Hepatocyte (in vitro differentiated cells): ENCODE data around the gene LIMA1.

Experiments
- EZH2 ChIP-seq: fragments of 200-600 bp; sonication (generic); IDR thresholded peaks from 2 replicates; pipeline ENCODE4 v1.6.1; 2016; ENCODE audit warnings: antibody characterized with exemption, mild to moderate bottlenecking, borderline replicate concordance
- EZH2phosphoT487 ChIP-seq: fragments of 200-600 bp; sonication (generic); IDR thresholded peaks from one replicate; pipeline ENCODE4 v1.6.1; 2018; ENCODE audit warnings: antibody characterized with exemption, mild to moderate bottlenecking, low read depth, moderate library complexity; ENCODE audit not compliant: unreplicated experiment, severe bottlenecking
- TF ChIP-seq, protein P1 (sequence below): fragments of 200-600 bp; sonication (generic); IDR thresholded peaks from 2 replicates; pipeline ENCODE4 v1.5.1; 2016; ENCODE audit warnings: antibody characterized with exemption, mild to moderate bottlenecking; ENCODE audit not compliant: poor library complexity

DNA sequence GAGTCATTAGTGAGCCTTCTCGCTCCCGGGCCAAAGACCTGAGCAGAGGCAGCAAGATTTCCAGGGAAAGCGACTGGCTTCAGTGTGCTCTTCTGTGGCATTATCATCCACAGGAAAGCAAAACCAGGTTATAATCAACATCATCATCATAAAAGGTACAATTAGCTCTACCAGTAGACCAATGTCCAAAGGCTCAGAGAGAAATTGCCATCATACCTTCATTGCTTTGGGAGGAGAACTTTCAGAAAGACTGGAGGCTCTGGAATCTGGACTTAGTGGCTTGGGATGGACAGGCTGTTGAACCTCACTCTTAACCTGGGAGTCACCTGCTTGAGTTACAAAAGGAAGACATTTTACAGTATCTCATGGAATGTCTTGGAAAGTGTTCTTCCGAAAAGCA is 91.1 kb downstream of the LIMA1 start:
- TF ChIP-seq EZH2 (no peak), EZH2phosphoT487 (no peak)
- TF ChIP-seq, protein P1, sequence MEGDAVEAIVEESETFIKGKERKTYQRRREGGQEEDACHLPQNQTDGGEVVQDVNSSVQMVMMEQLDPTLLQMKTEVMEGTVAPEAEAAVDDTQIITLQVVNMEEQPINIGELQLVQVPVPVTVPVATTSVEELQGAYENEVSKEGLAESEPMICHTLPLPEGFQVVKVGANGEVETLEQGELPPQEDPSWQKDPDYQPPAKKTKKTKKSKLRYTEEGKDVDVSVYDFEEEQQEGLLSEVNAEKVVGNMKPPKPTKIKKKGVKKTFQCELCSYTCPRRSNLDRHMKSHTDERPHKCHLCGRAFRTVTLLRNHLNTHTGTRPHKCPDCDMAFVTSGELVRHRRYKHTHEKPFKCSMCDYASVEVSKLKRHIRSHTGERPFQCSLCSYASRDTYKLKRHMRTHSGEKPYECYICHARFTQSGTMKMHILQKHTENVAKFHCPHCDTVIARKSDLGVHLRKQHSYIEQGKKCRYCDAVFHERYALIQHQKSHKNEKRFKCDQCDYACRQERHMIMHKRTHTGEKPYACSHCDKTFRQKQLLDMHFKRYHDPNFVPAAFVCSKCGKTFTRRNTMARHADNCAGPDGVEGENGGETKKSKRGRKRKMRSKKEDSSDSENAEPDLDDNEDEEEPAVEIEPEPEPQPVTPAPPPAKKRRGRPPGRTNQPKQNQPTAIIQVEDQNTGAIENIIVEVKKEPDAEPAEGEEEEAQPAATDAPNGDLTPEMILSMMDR: no peak
